Subcutaneous adipose tissue (tissue), 4 donors: ENCODE results near the gene ABCG2. TPM values are rescaled to one million over a fixed set of nuclear protein-coding genes. Genes with fewer than 3 reads are reported as not detected.

Experiments used
- CTCF ChIP-seq: fragments of 450-650 bp; IDR thresholded peaks from one replicate; pipeline ENCODE4 v1.5.1; 2016; ENCODE audit warnings: low read depth, mild to moderate bottlenecking, control low read depth, antibody characterized with exemption, moderate library complexity
- total RNA-seq, 4 donors: library from RNA; depleted of rRNA; stranded (reverse); fragments of >200 nt; gene quantifications; one replicate each; pipeline ENCODE4 v1.1.0, GENCODE V29; 2016

The ABCG2 gene
- total RNA-seq, 4 donors from 2014 or later, result 4.9 to 12.4 (median 5.9) TPM

- TF ChIP-seq CTCF, result no peak
Observed at GRCh38 chr4:88135356-88135663, 23.1 kb downstream of the ABCG2 start.

GRCh38 chr4:88134536-88135355, 23.7 kb downstream of the ABCG2 start:
- no peak for TF ChIP-seq CTCF

GRCh38 chr4:88134111-88134510, 24.3 kb downstream of the ABCG2 start:
- no peak for TF ChIP-seq CTCF

- no peak for TF ChIP-seq CTCF
Observed at GRCh38 chr4:88130544-88131305, 27.7 kb downstream of the ABCG2 start.

GRCh38 chr4:88130003-88130402, 28.4 kb downstream of the ABCG2 start:
- no peak for TF ChIP-seq CTCF

GRCh38 chr4:88119943-88120342, 38.5 kb downstream of the ABCG2 start:
- TF ChIP-seq CTCF, result no peak

GRCh38 chr4:88115587-88115986, 42.9 kb downstream of the ABCG2 start:
- no peak for TF ChIP-seq CTCF
